GM23338 (cell line): ENCODE data around the gene RBFOX1. TPM values are rescaled to one million over a fixed set of nuclear protein-coding genes. Genes with fewer than 3 reads are reported as not detected.

Experiments used
- polyA plus RNA-seq: library from polyadenylated mRNA; unstranded; fragments of >200 nt; fragmentation: Nextera tagmentation; extraction: Ambion mirVana; gene quantifications from 2 replicates; pipeline ENCODE4 v1.2.1, GENCODE V29; 2016
- small RNA-seq: library from RNA; depleted of rRNA; stranded (forward); fragments of <200 nt; gene quantifications from one replicate; pipeline ENCODE3, GENCODE V24; 2014; ENCODE audit warnings: low replicate concordance
- total RNA-seq: library from RNA; depleted of rRNA; stranded (reverse); fragments of >200 nt; shearing (Covaris generic); gene quantifications from 2 replicates; pipeline ENCODE4 v1.2.3, GENCODE V29; 2014

Gene RBFOX1
- total and polyA plus RNA-seq, 2 experiments from 2014 or later = 2.5 to 3.6 TPM

Small RNA genes within 50 kb of the gene (small RNA-seq; reads per million reads assigned to genes)
- not detected for gene RF00537
- gene RF00561 = not detected
